ENCODE results near the gene FHOD3.
A peak's percentile ranks its signal among the peaks of the same experiment; 100 is the strongest.
"Not testable (repeated sequence)": the region's sequence is repeated elsewhere in the genome, so short reads cannot be mapped to it uniquely, and the experiment has no call there.

The FHOD3 gene

GRCh38 chr18:36814994-36815393, 517.5 kb downstream of the FHOD3 start:
- no peak for DNase-seq

GRCh38 chr18:36816096-36816495, 518.6 kb downstream of the FHOD3 start:
- not testable (repeated sequence) for DNase-seq

- no peak for DNase-seq
Observed at GRCh38 chr18:36817039-36817438, 519.5 kb downstream of the FHOD3 start.

GRCh38 chr18:36818652-36819051, 521.1 kb downstream of the FHOD3 start:
- no peak for DNase-seq

GRCh38 chr18:36819621-36820020, 522.1 kb downstream of the FHOD3 start:
- no peak for DNase-seq

- DNase-seq: no peak
Observed at GRCh38 chr18:36821681-36822080, 524.2 kb downstream of the FHOD3 start.

- no peak for DNase-seq
Observed at GRCh38 chr18:36825526-36825925, 528.0 kb downstream of the FHOD3 start.

- no peak for DNase-seq
Observed at GRCh38 chr18:36826556-36826955, 529.0 kb downstream of the FHOD3 start.

GRCh38 chr18:36828157-36828629, 530.7 kb downstream of the FHOD3 start:
- no peak for DNase-seq

- peak; percentile 91 for DNase-seq
Observed at GRCh38 chr18:36828630-36829361, 531.3 kb downstream of the FHOD3 start, which contains the start of the genes KIAA1328 and TPGS2. Gene KIAA1328, plus strand, starts transcription at chr18:36829127. Its CDS starts 12 bp downstream, at chr18:36829139. Gene TPGS2, minus strand, starts transcription at chr18:36829002. Its CDS starts 235 bp downstream, at chr18:36828767.

Data from midbrain (tissue), 1 donor.